GM21717 (cell line): ENCODE data around the gene MOSPD2.
A peak's percentile ranks its signal among the peaks of the same experiment; 100 is the strongest.

ENCODE experiments used
- ATAC-seq: cut with Tn5 transposase; IDR thresholded peaks from one replicate; pipeline ENCODE4 v1.9.1; 2021; ENCODE audit warnings: mild to moderate bottlenecking, moderate library complexity; ENCODE audit not compliant: unreplicated experiment

Gene MOSPD2

GRCh38 chrX:14872851-14873675, at the start of gene MOSPD2, which contains the start of gene FANCB:
Gene MOSPD2, plus strand, starts transcription at chrX:14873421. Its CDS starts 108 bp downstream, at chrX:14873529.
Gene FANCB, minus strand, starts transcription at chrX:14873069. Its CDS starts 7,559 bp downstream, at chrX:14865510.
- peak; percentile 97 for ATAC-seq

DNA sequence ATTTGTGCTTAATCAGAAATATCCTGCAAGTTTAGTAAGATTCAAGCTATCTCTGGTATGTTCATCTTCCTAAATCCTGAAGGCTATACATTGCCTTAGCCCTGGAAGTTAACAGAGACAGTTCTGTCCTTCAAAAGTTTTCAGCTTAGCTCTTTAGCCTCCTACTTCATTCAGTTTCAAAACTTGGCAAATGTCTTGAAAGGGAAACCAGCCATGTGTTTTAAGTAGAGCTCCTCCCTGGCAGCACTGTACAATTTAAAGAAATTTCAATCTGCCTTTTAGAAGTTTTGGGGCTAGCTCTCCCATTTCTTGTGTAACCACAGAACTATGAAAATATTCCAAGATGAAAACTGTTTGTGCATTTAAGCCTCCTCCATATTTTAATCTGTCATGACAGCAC, 47.4 kb upstream of the MOSPD2 start:
- ATAC-seq: no peak

DNA sequence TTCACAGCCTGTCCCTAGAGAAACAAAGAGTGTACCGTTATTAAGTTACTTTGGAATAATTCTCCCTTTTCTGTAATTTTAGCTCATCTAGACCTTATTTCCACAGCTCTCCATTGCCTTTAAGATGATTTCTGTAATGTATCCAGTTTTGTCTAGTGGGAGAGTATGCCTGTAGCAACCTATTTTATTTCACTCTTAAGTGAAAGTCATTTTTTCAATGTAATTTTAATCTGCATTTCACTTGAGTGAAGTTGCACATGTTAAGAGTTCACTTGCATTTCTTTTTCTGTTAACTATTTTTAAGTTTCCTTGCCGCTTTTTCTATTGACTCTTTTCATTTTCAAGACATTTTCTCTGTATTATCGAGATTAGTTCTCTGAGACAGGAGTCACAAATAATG, 46.9 kb upstream of the MOSPD2 start:
- ATAC-seq: no peak

DNA sequence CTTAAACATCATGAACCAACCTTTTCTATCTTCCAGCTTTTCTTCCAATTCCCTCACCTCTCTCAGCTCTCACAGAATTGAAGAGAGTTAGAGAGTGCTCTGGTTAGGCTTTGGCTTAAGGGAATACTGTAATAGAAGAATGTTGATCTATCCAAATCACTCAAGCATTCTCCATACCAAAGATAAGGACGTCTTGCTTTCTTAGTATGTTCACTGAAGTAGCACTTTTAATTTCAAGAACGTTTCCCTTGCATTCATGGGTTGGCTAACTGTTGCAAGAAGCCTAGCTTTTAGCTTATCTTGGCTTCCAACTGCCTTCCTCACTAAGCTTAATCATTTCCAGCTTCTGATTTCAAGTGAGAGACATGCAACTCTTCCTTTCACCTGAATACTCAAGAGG, 43.6 kb upstream of the MOSPD2 start:
- ATAC-seq: no peak

- ATAC-seq: no peak
These were observed 41.1 kb upstream of the MOSPD2 start for GRCh38 chrX:14832151-14832550.

DNA sequence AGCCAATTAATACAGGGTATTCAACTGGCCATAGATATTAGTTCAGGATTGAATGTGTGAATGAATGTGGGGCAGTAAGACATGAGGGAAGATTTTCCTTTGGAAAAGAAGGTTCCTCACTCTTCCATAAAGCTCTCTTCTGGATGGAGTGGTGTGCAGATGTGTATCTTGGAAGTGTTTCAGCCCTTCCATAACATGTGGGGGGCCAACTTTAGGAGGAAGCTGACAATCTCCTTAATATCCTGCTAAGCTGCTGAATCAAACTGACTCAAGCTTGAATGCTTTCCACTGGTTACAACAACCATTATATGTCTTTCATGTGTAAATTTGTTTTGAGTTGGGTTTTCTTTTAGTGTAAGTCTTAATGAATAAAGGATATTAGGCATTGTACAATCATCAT, 40.6 kb upstream of the MOSPD2 start:
- ATAC-seq: no peak

- ATAC-seq: peak; percentile 59
These were observed 36.1 kb upstream of the MOSPD2 start for GRCh38 chrX:14837155-14837554.

DNA sequence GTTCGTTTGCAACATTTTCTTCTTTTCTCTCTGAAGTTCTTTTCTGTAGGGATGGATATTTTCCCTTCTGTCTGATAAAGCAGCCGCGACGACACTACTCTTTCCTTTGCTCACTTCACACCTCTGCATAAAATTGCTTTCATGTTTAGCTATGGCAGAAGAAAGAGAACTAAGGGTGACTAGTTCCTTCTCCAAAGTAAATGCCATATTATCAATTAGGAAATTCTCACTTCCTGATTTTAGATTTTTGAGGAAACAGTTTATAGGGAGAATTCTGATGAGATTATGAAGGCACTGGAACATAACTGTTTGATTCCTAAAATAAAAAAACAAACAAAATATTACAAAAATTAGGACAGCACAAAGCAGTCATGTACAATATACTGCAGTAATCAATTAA, 29.6 kb upstream of the MOSPD2 start:
- ATAC-seq: no peak

GRCh38 chrX:14851526-14851925, 21.7 kb upstream of the MOSPD2 start:
- ATAC-seq: no peak

- ATAC-seq: no peak
These were observed 8.6 kb upstream of the MOSPD2 start for GRCh38 chrX:14864631-14865030.

DNA sequence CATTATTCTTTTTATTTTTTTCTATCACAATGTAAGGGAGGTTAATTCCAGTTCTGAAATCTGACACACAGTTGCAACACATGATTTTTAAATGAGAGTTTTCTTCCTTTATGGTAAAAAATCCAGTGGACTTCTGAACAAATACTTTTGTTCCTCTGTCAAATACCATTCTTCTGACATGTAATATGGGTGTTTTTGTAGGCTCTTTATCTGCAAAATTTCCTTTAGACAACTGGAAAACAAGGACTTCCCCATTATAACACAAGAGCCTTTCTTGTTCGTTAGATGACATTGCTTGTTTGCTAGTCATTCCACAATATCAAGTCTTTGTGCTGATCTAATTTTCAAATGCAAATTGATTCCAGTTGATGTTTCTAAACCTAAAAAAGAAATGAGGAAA, 8.0 kb upstream of the MOSPD2 start:
- no peak for ATAC-seq

DNA sequence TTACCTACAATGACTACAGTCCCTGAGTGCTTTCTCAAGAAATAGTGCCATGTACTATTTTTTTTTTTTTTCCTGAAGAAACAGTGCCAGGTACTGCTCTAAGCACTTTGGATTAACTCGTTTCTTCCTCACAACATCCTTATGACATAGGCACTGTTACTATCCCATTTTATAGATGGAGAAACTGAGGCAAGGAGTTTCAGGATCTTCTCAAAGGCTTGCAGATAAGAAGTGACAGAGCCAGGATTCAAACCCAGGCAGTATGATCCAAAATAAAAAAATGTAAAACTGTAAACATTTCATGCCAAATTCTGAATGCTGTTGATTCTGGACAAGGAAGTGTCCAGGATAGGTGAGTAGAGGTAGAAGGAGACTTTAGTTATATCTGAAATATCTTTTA, 1.5 kb upstream of the MOSPD2 start:
- no peak for ATAC-seq

DNA sequence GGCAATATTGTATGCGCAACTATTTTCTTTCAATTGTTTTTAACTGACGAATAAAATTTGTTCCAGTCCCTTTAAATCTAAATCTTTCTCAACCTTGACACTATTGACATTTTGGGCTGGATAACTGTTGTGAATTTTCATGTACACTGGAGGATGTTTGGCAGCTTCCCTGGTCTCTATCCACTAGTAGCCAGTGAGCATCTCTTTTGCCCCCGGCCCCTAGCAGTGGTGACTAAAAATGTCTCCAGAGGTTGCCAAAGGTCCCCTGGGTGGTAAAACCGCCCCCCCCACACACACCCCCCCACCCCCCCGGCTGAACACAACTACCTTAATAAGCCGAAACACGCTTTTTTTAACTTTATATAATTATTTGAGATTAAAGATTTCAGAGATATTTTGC, 866 bp upstream of the MOSPD2 start:
- ATAC-seq: no peak

- no peak for ATAC-seq
These were observed 442 bp downstream of the MOSPD2 start for GRCh38 chrX:14873676-14874049.

GRCh38 chrX:14875624-14876023, 2.4 kb downstream of the MOSPD2 start:
- ATAC-seq: no peak

GRCh38 chrX:14883826-14884225, 10.6 kb downstream of the MOSPD2 start:
- no peak for ATAC-seq

GRCh38 chrX:14884714-14885113, 11.5 kb downstream of the MOSPD2 start:
- no peak for ATAC-seq

DNA sequence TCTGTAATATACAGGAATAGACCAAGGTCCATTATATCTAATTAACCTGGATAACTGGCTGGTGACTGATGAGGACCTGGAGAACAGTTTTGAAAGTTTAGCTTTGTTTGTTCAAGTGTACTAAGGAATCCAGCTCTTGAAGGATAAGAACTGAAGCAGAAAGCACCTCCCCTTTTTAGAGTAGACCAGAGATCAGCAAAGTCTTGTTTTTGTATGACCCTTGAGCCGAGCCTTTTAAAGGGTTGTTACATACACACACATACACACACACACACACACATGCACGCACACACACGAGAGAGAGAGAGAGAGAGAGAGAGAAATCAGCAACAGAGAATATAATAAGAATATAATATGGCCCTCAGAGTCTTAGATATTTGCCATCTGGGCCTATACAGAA, 13.0 kb downstream of the MOSPD2 start:
- ATAC-seq: no peak

- ATAC-seq: no peak
These were observed 23.1 kb downstream of the MOSPD2 start for GRCh38 chrX:14896273-14896672.

DNA sequence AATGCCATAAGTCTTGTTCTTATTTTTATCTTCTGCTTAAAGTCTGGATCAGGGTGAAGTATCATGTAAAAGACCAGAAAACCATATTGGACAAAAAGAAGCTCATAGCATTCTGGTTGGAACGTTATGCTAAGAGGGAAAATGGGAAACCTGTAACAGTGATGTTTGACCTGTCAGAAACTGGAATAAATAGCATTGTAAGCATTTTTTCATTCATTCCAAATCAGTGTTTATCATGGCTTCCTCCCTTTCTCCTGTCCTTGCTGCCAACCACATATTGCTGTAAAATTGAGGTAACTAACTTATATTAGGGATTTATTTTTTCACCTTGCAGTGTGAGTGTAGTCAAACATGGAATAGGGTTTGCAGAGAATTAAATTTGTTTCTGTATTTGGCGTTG, 23.8 kb downstream of the MOSPD2 start:
- no peak for ATAC-seq

- peak; percentile 89 for ATAC-seq
These were observed 26.4 kb downstream of the MOSPD2 start for GRCh38 chrX:14899607-14900006.

DNA sequence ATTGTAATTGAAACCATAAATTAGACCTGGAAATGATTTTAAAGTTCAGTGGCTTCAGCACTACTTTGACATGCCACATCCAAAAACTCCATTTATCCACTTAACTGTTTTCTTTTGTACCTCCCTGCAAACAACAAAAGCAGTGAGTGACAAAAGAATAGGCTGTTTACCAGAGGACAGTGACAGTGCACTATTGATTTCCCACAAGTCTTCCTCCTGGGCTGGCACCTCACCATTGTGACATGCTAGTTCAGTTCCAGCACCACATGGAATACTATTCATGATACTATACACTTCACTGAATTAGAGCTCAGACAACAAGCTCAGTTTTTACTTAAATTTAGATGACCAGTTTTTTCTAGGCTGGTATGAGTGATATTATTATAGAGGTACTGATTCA, 29.3 kb downstream of the MOSPD2 start:
- ATAC-seq: no peak

DNA sequence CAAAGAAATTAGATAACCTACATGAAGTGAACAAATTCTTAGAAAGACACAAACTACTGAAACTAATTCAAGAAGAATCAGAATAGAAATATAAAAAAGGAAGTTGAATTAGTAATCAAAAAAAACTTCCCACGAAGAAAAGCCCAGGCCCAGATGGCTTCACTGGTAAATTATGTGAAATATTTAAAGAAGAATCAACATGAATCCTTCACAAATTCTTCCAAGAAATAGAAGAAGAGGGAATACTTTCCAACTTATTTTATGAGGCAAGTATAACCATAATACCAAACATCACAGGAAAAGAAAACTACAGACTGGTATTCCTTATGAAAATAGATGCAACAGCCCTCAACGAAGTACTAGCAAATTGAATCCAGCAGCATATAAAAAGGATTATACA, 30.7 kb downstream of the MOSPD2 start:
- no peak for ATAC-seq
